HL-60 (cell line): ENCODE data around the gene NFASC.

Experiments used
- DNase-seq, 2 experiments: peaks; one replicate each; pipeline ENCODE4 v3.0.0-alpha.2; 2010 to 2020; ENCODE audit warnings: low read depth in 1 of 2, low spot score in 1 of 2
- H3K27ac ChIP-seq: fragments of 250-450 bp; sonication (Bioruptor Pico); replicated peaks from 2 replicates; pipeline ENCODE4 v1.5.1; 2020; ENCODE audit warnings: mild to moderate bottlenecking, moderate library complexity
- H3K27me3 ChIP-seq: fragments of 250-450 bp; sonication (Bioruptor Pico); 2 replicates; pipeline ENCODE4 v1.5.1; 2021; ENCODE audit warnings: mild to moderate bottlenecking, moderate library complexity; ENCODE audit not compliant: insufficient read depth, poor library complexity, severe bottlenecking
- H3K4me3 ChIP-seq: replicated peaks from 2 replicates; pipeline ENCODE4 v1.5.1; 2011; ENCODE audit warnings: mild to moderate bottlenecking, control low read depth, low read length; ENCODE audit not compliant: insufficient read depth
- CTCF ChIP-seq: IDR thresholded peaks from one replicate; pipeline ENCODE4 v1.5.1; 2011; ENCODE audit warnings: low read length, control low read depth, inconsistent platforms; ENCODE audit not compliant: insufficient read depth
- GABPA ChIP-seq: IDR thresholded peaks from 2 replicates; pipeline ENCODE4 v1.6.1; 2012; ENCODE audit warnings: low read depth
- POLR2AphosphoS5 ChIP-seq: IDR thresholded peaks from 2 replicates; pipeline ENCODE4 v1.6.1; 2012; ENCODE audit warnings: low read depth
- REST ChIP-seq: IDR thresholded peaks from 2 replicates; pipeline ENCODE4 v1.6.1; 2012; ENCODE audit warnings: low read depth; ENCODE audit not compliant: insufficient replicate concordance
- SPI1 ChIP-seq: IDR thresholded peaks from 2 replicates; pipeline ENCODE4 v1.6.1; 2012; ENCODE audit warnings: low read depth, mild to moderate bottlenecking, borderline replicate concordance

NFASC gene

GRCh38 chr1:204920967-204921366 lies 50.3 kb downstream of the NFASC start:
- DNase-seq: no peak
- no peak overlapping the region for H3K27ac ChIP-seq
- TF ChIP-seq POLR2AphosphoS5 (no peak), REST (no peak)
- no peaks in the 10 kb centered on the region for H3K27me3 ChIP-seq
- no peak overlapping the region for H3K4me3 ChIP-seq

- DNase-seq: no peak
These were observed 51.3 kb downstream of the NFASC start for GRCh38 chr1:204921855-204922516.

GRCh38 chr1:204923201-204923600 lies 52.5 kb downstream of the NFASC start:
- DNase-seq: no peak
- Histone ChIP-seq H3K4me3 (no peak overlapping the region), H3K27ac (no peak overlapping the region), H3K27me3 (no peaks in the 10 kb centered on the region)
- TF ChIP-seq CTCF (no peak), POLR2AphosphoS5 (no peak), SPI1 (no peak), REST (no peak), GABPA (no peak)

More at GRCh38 chr1:204921855-204922516, 51.3 kb downstream of the NFASC start:
- Histone ChIP-seq H3K27ac (no peak overlapping the region), H3K27me3 (no peaks in the 10 kb centered on the region), H3K4me3 (no peak overlapping the region)
- no peak for TF ChIP-seq REST
- TF ChIP-seq POLR2AphosphoS5: no peak
- TF ChIP-seq SPI1: no peak
- no peak for TF ChIP-seq CTCF
- TF ChIP-seq GABPA: no peak

- no peaks in the 10 kb centered on the region for H3K27me3 ChIP-seq
- no peak overlapping the region for H3K27ac ChIP-seq
- DNase-seq: no peak
- no peak overlapping the region for H3K4me3 ChIP-seq
- no peak for TF ChIP-seq SPI1
- no peak for TF ChIP-seq CTCF
- no peak for TF ChIP-seq GABPA
- TF ChIP-seq REST: no peak
- TF ChIP-seq POLR2AphosphoS5: no peak
These were observed 53.0 kb downstream of the NFASC start for GRCh38 chr1:204923626-204924012.
